Middle frontal gyrus (tissue), 1 donor: ENCODE data around the gene CD82.
"Not testable (repeated sequence)": the region's sequence is repeated elsewhere in the genome, so short reads cannot be mapped to it uniquely, and the experiment has no call there.

ENCODE experiments used
- DNase-seq: peaks from one replicate; pipeline ENCODE4 v3.0.0-alpha.2; 2015; ENCODE audit warnings: low spot score; ENCODE audit errors: extremely low spot score

The CD82 gene

DNA sequence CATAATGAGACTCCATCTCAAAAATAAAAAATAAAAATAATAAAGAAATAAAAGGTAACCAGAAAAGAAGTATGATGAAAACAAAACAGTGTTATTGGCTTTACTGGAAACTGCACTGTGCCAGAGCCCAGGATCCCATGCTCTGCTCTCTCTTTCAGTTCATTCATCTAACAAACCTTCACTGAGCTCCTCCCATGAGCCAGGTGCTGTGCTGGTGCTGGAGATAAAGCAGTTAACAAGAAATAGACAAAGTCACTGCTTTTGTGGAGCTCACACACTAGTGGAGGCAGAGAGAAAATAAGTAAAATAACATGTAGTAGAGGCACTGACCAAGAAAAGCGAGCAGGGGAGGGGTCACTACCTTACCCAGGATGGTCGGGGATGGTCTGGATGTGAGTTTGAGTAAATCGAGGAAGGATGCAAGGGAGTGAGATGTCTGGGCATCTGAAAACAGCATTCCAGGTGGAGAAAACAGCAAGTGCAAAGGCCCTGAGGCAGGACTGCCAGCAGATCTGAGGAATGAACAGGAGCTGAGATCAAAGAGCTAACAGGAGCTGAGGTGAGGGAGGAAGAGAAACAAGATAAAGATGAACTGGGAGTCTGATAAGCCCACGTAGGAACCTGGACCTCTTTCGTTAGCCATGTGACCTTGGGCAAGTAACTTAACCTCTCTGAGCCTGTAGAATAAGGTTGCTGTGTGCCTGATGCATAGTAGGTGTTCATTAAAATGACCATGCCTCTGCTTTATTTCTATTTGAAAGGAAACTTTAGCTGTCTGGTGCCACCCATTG, 31.3 kb upstream of the CD82 start:
- no peak for DNase-seq

DNA sequence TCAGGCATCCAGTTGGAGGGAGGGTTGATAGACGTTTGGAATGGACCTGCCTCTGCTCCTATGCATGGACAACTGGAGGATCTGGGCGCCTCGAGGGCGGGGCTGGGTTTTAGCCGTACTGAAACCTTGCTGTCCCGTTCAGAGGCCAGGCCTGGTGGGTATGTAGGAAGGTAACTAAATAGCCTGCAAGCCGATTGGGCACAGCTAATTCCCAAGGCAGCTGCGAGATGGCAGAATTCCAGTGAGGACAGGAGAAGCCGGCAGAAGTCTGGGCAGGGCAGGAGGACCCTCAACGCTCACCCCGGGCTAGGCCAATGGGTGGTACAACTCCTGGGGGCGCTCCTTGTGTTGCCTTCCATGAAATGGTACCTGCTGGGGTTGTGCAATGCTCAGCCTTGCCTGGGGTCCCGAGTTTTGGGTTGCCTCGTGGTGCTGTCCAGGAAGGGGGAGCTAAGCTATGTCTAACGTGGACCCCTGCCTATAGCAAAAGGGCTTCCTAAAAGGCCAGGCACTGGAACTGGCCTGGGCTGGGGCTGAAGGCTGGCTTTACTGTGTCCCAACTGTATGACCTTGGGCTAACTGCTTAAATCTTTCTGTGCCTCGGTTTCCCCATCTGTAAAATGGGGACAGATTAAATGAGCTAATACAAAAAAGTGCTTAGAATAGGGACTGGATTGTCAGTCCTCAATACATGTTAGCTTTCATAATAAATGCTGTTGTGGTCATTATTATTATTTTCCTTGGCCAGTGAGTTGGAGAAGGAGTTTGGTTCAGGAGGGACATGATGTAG, 30.1 kb upstream of the CD82 start:
- DNase-seq, result no peak

DNA sequence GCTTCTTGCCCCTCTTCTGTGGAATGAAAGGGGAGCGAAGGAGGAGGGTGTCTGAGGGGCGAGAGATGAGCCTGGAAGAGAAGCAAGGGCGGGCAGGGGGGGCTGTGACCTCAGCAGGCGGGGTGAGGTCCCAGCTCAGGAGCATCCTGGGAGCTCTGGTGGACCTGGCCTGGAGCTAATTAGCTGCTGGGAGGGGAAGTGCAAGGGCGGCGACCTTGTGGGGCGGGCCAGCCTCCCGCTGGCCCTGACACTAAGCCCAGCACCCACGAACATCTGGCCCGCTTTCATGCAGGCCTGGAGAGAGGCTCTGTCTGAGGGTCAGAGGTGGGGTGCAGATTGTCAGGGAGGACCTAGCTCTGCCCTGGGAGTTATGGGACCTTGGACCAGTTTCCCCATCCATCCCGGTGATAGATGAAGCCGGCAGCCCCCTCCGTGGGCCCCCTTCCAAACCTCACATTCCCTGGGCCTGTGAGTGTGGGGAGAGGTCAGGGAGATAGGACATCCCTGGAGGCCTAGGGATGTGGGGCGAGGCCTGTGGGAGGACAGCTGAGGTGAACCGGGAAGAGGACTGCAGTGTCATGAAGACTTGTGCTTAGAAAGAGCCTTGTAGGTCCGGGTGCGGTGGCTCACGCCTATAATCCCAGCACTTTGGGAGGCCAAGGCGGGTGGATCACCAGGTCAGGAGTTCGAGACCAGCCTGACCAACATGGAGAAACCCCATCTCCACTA, 28.5 kb upstream of the CD82 start:
- DNase-seq, result no peak

DNA sequence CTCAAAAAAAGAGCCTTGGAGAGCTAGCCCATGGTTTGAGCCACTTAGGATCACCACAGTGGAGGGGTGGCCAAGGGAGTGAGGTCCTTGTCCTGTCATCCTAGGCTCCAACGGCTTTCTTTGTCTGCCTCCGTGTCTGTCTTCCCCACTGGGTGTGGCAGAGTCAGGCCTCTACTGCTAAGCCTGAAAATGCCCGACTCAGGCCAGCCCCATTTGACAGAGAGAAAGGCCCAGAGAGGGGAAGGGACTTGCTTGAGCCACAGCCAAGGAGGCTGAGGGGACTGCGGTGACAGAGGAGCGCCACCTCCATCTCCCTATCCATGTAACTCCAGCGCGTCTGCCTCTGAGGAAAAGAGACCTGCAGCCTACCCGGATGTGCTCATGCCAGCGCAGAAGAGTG, 27.8 kb upstream of the CD82 start:
- DNase-seq, result no peak

DNA sequence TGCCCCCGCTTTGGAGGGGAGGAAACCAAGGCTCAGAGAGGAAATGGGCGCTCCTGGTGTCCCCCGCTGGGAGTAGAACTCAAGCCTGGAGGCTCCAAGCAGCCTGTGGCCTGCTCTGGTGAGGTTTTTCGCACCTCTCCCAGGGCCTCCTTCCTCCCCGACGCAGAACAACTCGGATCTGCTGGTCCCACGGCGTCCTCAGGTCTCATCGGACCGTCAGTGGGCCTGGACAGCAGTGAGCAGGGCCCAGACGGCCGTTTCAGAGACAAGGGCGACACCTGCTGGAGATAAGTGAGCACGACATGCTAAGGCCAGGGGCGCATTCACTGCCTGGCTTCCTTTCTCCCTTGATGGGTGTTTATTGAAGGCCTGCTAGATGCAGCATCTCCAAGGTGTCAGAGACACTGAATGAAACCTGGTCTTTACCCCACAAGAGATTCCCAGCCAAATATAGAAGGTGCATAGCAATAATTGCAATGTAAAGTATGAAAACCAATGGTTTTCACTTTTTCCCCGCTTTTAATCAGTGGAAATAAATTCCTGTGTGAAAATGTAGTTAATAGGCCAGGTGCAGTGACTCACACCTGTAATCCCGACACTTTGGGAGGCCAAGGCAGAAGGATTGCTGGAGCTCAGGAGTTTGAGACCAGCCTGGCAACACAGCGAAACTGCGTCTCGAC, 26.9 kb upstream of the CD82 start:
- peak; percentile 55 for DNase-seq

DNA sequence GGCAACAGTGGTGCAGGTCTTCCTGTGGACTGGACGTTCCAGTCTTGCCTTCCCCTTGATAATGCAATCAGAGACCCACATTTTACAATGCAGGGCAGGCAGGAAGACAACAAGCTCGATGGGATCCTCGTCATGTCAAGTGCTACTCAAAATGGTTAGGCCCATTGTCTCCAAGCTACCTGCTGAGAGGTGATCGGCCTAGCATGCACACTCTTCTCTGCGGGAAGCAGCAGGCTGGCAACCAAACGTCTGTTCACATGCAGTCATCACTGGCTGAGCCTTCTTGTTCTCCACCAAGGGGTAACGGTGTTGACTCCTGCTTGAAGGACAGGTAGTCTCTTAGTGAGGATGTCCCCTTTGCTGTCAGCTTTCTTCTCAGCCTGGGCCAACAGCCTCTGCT, 25.5 kb upstream of the CD82 start:
- DNase-seq, result no peak

DNA sequence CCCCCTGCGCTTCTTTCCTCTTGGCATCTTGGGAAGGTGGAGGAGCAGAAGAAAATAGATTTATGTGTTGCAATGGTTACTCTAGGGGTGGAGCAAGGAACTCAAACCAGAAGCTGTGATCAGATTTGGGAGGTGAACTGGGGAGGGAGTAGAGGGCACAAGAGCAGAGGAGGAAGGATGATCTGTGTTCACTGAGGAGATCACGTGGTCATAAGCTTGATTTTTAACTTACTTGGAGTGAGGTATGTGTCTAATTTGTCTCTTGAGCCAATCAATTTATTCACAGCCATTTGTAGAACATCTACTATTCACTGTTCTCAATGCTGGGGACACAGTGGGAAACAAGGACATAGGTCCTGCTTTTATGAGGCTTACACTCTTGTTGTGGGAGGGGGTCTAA, 24.8 kb upstream of the CD82 start:
- no peak for DNase-seq

DNA sequence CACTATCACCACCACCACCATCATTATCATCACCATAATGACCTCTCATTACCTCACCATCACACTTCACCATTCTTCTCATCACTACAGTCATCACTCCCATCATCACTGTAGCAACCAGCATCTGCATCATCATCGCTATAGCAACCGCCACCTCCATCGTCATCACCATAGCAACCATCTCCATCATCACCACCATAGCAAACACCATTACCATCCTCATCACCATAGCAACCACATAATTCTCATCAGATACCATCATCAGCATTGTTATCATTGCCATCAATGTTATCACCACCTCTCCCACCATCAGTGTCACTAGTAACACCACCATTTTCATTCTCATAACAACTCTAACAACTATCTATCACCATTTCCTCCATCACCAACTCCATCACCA, 23.1 kb upstream of the CD82 start:
- no peak for DNase-seq

DNA sequence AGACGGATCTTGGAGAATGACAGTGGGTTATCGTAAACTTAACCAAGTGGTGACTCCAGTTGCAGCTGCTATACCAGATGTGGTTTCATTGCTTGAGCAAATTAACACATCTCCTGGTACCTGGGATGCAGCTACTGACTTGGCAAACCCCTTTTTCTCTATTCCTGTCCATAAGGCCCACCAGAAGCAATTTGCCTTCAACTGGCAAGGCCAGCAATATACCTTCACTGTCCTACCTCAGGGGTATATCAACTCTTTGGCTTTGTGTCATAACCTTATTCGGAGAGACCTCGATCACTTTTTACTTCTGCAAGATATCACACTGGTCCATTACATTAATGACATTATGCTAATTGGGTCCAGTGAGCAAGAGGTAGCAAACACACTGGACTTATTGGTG, 18.5 kb upstream of the CD82 start:
- DNase-seq, result not testable (repeated sequence)

DNA sequence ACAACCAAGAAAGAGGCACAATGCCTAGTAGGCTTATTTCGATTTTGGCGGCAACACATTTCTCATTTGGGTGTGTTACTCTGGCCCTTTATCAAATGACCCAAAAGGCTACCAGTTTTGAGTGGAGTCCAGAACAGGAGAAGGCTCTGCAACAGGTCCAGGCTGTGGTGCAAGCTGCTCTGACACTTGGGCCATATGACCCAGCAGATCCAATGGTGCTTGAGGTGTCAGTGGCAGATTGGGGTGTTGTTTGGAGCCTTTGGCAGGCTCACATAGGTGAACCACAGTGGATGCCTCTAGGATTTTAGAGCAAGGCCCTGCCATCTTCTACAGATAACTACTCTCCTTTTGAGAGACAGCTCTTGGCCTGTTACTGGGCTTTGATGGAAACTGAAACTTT, 17.9 kb upstream of the CD82 start:
- DNase-seq, result not testable (repeated sequence)

DNA sequence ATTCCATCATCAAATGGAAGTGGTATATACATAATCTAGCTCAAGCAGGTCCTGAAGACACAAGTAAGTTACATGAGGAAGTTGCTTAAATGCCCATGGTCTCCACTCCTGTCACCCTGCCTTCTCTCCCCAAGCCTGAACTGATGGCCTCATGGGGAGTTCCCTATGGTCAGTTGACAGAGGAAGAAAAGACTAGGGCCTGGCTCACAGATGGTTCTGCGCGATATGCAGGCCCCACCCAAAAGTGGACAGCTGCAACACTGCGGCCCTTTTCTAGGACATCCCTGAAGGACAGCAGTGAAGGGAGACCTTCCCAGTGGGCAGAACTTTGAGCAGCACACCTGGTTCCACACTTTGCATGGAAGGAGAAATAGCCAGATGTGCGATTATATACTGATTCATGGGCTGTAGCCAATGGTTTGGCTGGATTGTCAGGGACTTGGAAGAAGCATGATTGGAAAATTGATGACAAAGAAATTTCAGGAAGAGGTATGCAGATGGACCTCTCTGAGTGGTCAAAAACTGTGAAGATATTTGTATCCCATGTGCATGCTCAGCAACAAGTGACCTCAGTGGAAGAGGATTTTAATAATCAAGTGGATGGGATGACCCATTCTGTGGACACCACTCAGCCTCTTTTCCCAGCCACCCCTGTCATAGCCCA, 17.3 kb upstream of the CD82 start:
- DNase-seq, result no peak

DNA sequence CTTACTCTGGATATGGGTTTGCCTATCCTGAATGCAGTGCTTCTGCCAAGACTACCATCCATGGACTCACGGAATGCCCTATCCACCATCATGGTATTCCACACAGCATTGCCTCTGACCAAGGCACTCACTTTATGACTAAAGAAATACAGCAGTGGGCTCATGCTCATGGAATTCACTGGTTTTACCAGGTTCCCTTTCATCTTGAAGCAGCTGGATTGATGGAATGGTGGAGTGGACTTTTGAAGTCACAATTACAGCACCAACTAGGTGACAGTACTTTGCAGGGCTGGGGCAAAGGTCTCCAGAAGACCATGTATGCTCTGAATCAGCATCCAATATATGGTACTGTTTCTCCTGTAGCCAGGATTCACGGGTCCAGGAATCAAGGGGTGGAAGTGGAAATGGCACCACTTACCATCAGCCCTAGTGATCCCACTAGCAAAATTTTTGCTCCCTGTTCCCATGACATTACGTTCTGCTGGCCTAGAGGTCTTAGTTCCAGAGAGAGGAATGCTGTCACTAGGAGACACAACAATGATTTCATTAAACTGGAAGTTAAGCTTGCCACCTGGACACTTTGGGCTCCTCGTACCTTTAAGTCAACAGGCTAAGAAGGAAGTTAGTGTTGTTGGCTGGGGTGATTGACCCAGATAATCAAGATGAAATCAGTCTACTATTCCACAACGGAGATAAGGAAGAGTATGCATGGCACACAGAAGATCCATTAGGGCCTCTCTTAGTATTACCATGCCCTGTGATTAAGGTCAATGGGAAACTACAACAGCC, 16.3 kb upstream of the CD82 start:
- not testable (repeated sequence) for DNase-seq

DNA sequence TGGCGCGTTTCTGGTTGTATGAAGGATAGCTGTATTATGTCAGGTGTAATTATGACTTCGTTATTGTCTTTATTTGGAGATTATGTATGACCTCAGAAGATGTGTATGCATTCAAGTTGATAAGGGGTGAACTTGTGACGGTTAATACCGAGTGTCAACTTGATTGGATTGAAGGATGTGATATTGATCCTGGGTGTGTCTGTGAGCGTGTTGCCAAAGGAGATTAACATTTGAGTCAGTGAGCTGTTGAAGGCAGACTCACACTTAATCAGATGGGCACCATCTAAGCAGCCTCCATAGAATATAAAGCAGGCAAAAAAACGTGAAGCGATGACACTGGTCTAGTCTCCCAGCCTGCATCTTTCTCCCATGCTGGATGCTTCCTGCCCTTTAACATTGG, 15.3 kb upstream of the CD82 start:
- no peak for DNase-seq

DNA sequence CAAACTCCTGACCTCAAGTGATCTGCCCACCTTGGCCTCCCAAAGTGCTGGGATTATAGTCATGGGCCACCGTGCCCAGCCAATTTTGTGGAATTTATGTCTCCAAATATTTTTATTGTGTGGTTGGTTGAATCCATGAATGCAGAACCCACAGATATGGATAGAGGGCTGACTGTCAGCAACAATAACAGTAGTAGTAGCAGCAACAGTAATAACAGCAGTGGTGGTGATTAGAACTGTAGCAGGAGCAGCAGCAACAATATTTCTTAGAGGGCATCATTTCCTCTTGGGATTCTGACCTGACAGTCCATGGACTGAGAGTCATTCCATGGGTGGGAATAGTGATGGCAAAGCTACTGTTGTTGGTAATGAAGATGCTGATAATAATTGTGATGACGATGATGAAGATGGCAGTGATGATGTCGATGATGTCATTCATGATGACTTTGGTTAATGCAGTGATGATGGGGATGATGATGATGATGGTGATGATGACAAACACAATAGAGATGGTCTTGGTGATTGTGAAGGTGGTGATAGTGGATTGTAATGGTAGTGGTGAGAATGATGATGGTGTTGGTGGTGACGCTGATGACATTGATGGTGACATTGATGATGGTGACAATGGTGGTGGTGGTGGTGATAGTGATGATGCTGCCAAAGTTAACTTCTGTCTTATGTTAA, 13.9 kb upstream of the CD82 start:
- DNase-seq, result no peak

DNA sequence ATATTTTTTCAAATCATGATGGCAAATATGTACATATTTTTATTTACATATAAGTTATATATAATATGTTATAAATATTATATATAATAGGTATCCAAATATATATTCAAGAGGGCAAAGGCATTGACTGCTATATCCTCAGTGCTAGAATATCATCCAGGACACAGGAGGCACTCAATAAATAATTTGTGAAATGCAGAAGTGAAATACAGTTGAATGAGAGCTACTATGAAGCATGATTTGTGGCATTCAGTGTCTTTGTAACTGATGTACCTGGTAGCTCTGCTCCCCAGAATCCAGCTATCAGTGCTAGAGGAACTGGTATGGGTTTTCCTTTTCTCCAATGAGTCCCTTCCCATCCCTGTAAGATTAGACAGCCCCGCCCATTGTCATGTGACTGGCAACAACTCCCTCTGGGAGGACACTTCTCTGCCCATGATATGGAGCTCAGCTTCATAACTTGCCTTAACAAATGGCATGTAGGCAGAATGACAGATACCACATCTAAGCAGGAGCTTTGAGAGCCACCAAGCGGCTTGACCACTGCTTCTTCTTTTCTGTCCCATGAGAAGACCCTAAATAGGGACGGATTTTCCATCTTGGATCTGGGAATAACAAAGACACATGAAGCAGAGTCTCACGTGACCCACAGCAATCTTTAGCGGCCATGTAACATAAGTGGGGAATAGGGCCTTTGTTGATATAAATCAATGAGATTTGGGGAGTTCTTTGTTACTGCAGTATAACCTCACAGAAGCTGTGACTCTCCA, 10.2 kb upstream of the CD82 start:
- no peak for DNase-seq

DNA sequence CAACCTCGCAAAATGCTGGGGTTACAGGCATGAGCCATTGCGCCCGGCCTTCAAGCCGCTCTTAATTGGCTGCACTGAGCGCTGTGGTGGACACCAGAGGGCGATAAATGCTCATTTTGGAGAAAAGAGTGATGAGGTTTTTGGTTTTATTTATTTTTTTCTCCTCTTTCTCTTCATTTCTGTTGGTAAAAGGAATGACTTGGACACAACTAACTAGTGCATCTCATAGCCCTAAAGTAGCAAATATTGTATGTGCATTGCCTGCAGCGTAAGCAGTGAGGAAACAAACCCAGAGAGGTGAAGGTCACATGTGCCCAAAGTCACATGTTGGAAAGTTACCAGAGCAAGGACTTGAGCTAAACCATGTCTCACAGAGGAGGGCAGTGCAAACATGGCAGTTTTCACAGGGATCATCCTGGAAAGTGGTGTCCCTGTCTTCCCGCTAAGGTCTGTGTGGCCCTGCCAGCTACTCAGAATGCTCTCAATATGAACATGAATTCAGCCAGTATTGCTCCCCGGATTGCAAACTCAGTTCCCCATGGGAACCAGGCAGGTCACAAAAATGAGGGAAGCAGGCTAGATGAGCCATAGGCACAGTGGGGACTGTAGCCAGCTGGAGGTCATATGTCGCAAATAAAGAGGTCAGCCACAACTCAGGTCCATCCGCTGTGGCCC, 8.6 kb upstream of the CD82 start:
- DNase-seq, result peak; percentile 44

DNA sequence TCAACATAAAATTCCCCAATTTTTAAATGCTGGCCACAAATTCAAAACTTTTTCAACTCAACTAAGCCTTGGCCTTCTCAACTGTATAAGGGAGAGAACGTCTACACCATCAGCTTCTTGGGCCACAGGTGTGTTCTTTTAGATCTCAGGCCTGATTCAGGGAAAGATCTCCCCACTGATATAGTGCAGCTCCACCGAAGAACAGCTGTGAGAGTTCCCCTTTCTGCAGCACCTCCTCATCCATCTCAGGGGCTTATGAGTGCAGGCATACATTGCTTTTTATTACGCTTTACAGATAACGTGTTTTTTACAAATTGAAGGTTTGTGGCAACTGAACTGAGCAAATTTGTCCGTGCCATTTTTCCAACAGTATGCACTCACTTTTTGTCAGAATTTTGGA, 8.0 kb upstream of the CD82 start:
- DNase-seq, result no peak

DNA sequence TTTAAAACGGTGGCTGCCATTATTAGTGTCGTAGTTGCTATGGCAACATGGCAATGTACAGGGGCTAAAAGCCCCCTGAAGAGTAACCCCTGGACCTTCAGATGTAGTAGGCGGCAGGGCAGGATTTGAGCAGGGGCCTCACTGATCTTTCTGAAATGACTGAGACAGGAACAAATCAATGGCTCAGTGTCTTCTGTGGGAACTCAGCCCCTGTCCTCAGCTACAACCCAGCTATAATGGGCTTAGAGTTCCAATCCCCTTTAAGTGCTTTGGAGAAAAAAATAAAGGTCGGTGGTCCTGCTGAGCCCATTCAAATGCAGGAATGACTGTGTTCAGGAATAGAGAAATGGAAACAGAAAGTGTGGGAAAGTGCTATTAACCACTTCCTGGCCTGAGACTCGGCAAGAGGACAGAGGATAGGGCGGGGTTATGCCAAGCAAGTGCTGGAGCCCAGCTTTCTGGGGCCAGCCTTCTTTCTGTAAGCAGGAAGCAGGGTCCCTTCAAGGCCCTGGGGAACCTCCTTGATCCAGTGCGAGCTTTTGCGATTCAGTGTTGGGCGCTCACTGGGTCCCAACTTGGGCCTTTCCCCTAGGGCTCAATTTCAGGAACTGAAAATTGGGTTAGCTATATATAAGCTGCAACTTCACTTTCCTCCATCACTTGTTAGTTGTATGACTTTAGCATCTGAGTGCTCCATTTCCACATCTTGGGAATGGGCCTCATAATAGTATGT, 6.1 kb upstream of the CD82 start:
- DNase-seq, result no peak
